ENCODE measurements around the gene KIF11. TPM values are rescaled to one million over a fixed set of nuclear protein-coding genes. Genes with fewer than 3 reads are reported as not detected.

Gene KIF11
- total RNA-seq, 1 donor from 2014 or later = 70.8 TPM

DNA sequence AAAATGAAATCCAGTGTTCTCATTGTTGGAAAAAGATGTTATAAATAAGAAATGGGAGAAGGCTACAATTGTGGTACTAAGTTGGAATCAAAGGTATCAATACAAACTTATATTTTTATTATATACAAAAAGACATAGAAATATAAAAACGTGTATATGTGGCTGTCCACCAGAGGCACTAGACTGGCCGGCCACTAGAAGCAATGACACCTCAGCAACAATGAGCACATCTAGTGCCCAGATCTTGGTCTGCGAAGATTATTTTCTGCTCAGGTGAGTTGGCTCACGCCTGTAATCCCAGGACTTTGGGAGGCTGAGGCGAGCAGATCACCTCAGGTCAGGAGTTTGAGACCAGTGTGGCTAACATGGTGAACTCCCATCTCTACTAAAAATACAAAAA lies 40.6 kb upstream of the KIF11 start:
- no peak overlapping the region for H3K27ac Mint-ChIP-seq (ENCODE audit: unreplicated experiment)
- H3K36me3 Mint-ChIP-seq (ENCODE audit: low read depth) = peaks cover 43% of the 10 kb centered on the region
- TF ChIP-seq, protein P1, sequence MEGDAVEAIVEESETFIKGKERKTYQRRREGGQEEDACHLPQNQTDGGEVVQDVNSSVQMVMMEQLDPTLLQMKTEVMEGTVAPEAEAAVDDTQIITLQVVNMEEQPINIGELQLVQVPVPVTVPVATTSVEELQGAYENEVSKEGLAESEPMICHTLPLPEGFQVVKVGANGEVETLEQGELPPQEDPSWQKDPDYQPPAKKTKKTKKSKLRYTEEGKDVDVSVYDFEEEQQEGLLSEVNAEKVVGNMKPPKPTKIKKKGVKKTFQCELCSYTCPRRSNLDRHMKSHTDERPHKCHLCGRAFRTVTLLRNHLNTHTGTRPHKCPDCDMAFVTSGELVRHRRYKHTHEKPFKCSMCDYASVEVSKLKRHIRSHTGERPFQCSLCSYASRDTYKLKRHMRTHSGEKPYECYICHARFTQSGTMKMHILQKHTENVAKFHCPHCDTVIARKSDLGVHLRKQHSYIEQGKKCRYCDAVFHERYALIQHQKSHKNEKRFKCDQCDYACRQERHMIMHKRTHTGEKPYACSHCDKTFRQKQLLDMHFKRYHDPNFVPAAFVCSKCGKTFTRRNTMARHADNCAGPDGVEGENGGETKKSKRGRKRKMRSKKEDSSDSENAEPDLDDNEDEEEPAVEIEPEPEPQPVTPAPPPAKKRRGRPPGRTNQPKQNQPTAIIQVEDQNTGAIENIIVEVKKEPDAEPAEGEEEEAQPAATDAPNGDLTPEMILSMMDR (conservative IDR thresholded peaks at IDR 0.05) = peak; percentile 51
- H3K27me3 Mint-ChIP-seq (ENCODE audit: low read depth) = no peaks in the 10 kb centered on the region
- no peak overlapping the region for H3K4me3 Mint-ChIP-seq
- H3K4me1 Mint-ChIP-seq = peaks cover 4% of the 10 kb centered on the region
- peaks cover 14% of the 10 kb centered on the region for H3K9me3 Mint-ChIP-seq
- DNase-seq (ENCODE audit: low read depth, low spot score) = no peak

DNA sequence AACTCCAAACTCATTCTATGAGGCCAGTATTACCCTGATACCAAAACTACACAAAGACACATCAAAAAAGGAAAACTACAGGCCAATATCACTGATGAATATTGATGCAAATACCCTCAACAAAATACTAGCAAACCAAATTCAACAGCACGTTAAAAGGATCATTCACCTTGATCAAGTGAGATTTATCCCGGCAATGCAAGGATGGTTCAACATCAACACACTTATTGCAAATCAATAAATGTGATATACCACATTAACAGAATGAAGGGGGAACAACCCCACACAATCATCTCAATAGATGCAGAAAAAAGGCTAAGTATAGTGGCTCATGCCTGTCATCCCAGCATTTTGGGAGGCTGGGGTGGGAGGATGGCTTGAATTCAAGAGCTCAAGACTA lies 39.0 kb upstream of the KIF11 start:
- Mint-ChIP-seq H3K36me3 (ENCODE audit: low read depth) (peaks cover 49% of the 10 kb centered on the region), H3K9me3 (peaks cover 14% of the 10 kb centered on the region)

DNA sequence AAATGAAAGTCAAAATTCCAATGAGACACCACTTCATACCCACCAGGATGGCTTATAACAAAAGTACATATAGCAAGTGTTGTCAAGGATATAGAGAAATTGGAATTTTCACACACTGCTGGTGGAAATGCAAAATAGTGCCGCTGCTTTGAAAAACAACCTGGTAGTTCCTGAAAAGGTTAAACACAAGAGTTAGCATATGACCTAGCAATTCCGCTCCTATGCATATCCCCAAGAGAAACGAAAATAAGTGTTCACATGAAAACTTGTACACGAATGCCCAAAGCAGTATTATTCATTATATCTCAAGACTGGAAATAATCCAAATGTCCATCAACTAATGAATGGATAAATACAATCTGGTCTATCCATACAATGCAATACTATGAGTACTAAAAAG lies 33.9 kb upstream of the KIF11 start:
- TF ChIP-seq, protein P1 (conservative IDR thresholded peaks at IDR 0.05) = no peak
- Mint-ChIP-seq H3K27me3 (ENCODE audit: low read depth) (no peaks in the 10 kb centered on the region), H3K9me3 (peaks cover 8% of the 10 kb centered on the region), H3K36me3 (ENCODE audit: low read depth) (peaks cover 50% of the 10 kb centered on the region), H3K4me1 (peaks cover 4% of the 10 kb centered on the region), H3K27ac (ENCODE audit: unreplicated experiment) (no peak overlapping the region), H3K4me3 (no peak overlapping the region)
- DNase-seq (ENCODE audit: low read depth, low spot score) = no peak

More for the DNA sequence above, 39.0 kb upstream of the KIF11 start:
- H3K27ac Mint-ChIP-seq (ENCODE audit: unreplicated experiment) = no peak overlapping the region
- TF ChIP-seq, protein P1 (conservative IDR thresholded peaks at IDR 0.05) = no peak
- no peak for DNase-seq (ENCODE audit: low read depth, low spot score)
- H3K4me1 Mint-ChIP-seq = peaks cover 4% of the 10 kb centered on the region
- no peaks in the 10 kb centered on the region for H3K27me3 Mint-ChIP-seq (ENCODE audit: low read depth)
- no peak overlapping the region for H3K4me3 Mint-ChIP-seq

DNA sequence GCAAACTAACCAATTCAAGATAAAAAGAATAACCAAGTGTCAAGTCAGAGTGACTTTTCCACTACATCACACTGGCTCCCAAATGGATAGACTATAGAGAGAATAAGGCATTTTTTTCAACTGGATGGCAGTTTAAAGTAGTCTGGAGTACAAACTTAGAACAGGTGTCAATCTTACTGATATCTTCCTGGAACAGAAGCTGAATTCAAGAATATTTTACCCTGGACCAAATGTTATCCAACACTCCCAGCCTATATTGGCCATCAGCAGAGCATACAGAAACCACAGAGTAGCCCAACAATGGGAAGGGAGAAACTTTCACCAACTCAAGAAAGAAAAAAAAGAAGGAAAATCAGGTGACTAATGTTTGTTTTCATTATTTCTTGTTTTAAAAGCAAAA lies 30.5 kb upstream of the KIF11 start:
- no peaks in the 10 kb centered on the region for H3K27me3 Mint-ChIP-seq (ENCODE audit: low read depth)
- peaks cover 5% of the 10 kb centered on the region for H3K9me3 Mint-ChIP-seq
- DNase-seq (ENCODE audit: low read depth, low spot score) = no peak
- no peak overlapping the region for H3K4me3 Mint-ChIP-seq
- peaks cover 8% of the 10 kb centered on the region for H3K4me1 Mint-ChIP-seq
- H3K27ac Mint-ChIP-seq (ENCODE audit: unreplicated experiment) = no peak overlapping the region
- TF ChIP-seq, protein P1 (conservative IDR thresholded peaks at IDR 0.05) = no peak
- peaks cover 36% of the 10 kb centered on the region for H3K36me3 Mint-ChIP-seq (ENCODE audit: low read depth)

DNA sequence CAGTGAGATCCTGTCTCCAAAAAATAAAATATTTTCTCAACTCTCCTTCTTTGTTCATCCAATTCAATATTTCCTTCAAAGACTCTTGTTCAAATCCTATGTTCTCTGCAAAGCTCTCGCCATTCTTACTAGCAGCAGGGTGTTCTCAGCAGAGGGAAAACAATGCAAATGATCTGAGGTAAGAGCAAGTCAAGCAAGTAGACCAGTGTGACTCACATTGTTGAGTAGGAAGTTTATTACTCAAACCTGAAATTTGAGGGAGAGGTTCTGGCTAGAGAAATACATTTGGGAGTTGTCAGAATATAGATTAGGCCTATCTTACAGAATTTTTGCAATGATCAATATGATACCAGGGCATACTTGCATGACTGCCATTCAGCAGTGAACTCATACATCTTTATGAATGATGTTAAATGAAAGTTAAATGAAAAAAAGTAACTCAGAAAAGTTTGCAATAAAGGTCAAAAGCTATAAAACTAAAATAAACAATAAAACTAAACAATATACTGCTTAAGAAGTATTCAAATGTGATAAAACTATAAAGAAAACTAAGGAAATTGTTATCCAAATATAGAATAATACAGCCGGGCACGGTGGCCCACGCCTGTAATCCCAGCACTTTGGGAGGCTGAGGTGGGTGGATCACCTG lies 24.9 kb upstream of the KIF11 start:
- Mint-ChIP-seq H3K9me3 (no peaks in the 10 kb centered on the region), H3K4me3 (no peak overlapping the region), H3K27me3 (ENCODE audit: low read depth) (no peaks in the 10 kb centered on the region), H3K36me3 (ENCODE audit: low read depth) (peaks cover 11% of the 10 kb centered on the region), H3K27ac (ENCODE audit: unreplicated experiment) (no peak overlapping the region), H3K4me1 (peaks cover 35% of the 10 kb centered on the region)
- no peak for DNase-seq (ENCODE audit: low read depth, low spot score)
- TF ChIP-seq, protein P1 (conservative IDR thresholded peaks at IDR 0.05) = no peak
